H1 (cell line): ENCODE data around the gene HEBP2.

Experiments used
- BACH1 ChIP-seq: IDR thresholded peaks from 2 replicates; pipeline ENCODE4 v1.6.1; 2012; ENCODE audit warnings: low read length, improper control_type of control experiment
- CBX5 ChIP-seq: fragments of 300-800, 300-1000 bp; sonication (generic); IDR thresholded peaks from 2 replicates; pipeline ENCODE4 v1.7.1; 2016; ENCODE audit warnings: antibody characterized with exemption, low read length, low read depth
- CTCF ChIP-seq, 3 experiments: IDR thresholded peaks; 1 replicate in 2 of 3; 2 replicates in 1 of 3; pipeline versions ENCODE4 v1.5.1 to v1.6.1; 2011; ENCODE audit warnings: low read length in 3 of 3, mild to moderate bottlenecking in 3 of 3, inconsistent platforms in 2 of 3, low read depth in 1 of 3, moderate library complexity in 1 of 3; ENCODE audit not compliant: insufficient read depth in 1 of 3; ENCODE audit errors: control extremely low read depth in 1 of 3
- EGR1 ChIP-seq: IDR thresholded peaks from 2 replicates; pipeline ENCODE4 v1.6.1; 2011; ENCODE audit warnings: low read depth, low read length, borderline replicate concordance
- POLR2A ChIP-seq, 2 experiments: IDR thresholded peaks; 1 replicate in 1 of 2; 2 replicates in 1 of 2; pipeline ENCODE4 v1.6.1; 2011; ENCODE audit warnings: low read depth in 2 of 2, low read length in 2 of 2, mild to moderate bottlenecking in 2 of 2; ENCODE audit errors: control extremely low read depth in 1 of 2
- TAF1 ChIP-seq: IDR thresholded peaks from 2 replicates; pipeline ENCODE4 v1.6.1; 2011; ENCODE audit warnings: mild to moderate bottlenecking, low read depth, low read length

- TF ChIP-seq CTCF (IDR thresholded peaks at IDR 0.05; ENCODE audit: control extremely low read depth in 1 of 3, insufficient read depth in 1 of 3, low read depth in 1 of 3, low read length in 3 of 3) (no peak), EGR1 (no peak), BACH1 (no peak), TAF1 (no peak), CBX5 (no peak), POLR2A (IDR thresholded peaks at IDR 0.05; ENCODE audit: control extremely low read depth in 1 of 2, low read depth in 2 of 2, low read length in 2 of 2) (no peak)
Observed at GRCh38 chr6:138450445-138450844, 46.4 kb downstream of the HEBP2 start.
